PC-9 (cell line): ENCODE data around the gene RARS2. TPM values are rescaled to one million over a fixed set of nuclear protein-coding genes. Genes with fewer than 3 reads are reported as not detected.

Source experiments
- BruUV-seq: library from RNA; stranded (reverse); fragments of 400-500 nt; replicated peaks from 2 replicates; lab custom pipeline; 2021; lab: Mats Ljungman, UMichigan
- CTCF ChIA-PET: fragments of 300-600 bp; sonication (Branson Sonifier 250); formaldehyde crosslinking; loops from one replicate; lab custom pipeline; 2022; ENCODE audit warnings: antibody characterized with exemption; lab: Charles Lee
- POLR2A ChIA-PET: fragments of 300-600 bp; sonication (Branson Sonifier 250); formaldehyde crosslinking; loops from one replicate; lab custom pipeline; 2022; ENCODE audit warnings: antibody characterized with exemption; ENCODE audit not compliant: unreplicated experiment; lab: Charles Lee
- DNase-seq, 2 experiments: peaks; one replicate each; pipeline versions ENCODE4 v3.0.0 to v3.0.0-alpha.2; 2015 to 2022; ENCODE audit warnings: mixed read lengths in 1 of 2
- H2AFZ ChIP-seq: fragments of 200-600 bp; sonication (generic); 2 replicates; pipeline ENCODE4 v1.8.1; 2017; ENCODE audit warnings: antibody characterized with exemption
- H3F3A ChIP-seq: fragments of 200-600 bp; sonication (generic); 2 replicates; pipeline ENCODE4 v1.8.1; 2017; ENCODE audit warnings: antibody characterized with exemption, mild to moderate bottlenecking, low read depth; ENCODE audit not compliant: insufficient read depth
- H3K27ac ChIP-seq: fragments of 200-600 bp; sonication (generic); 2 replicates; pipeline ENCODE4 v1.6.1; 2016; ENCODE audit warnings: mixed run types
- H3K27me3 ChIP-seq: fragments of 200-600 bp; sonication (generic); 2 replicates; pipeline ENCODE4 v1.6.1; 2016; ENCODE audit warnings: low read depth, mixed run types; ENCODE audit not compliant: insufficient read depth
- H3K36me3 ChIP-seq: fragments of 200-600 bp; sonication (generic); 2 replicates; pipeline ENCODE4 v1.6.1; 2016; ENCODE audit warnings: low read depth, mixed run types
- H3K4me1 ChIP-seq: fragments of 200-600 bp; sonication (generic); replicated peaks from 2 replicates; pipeline ENCODE4 v1.6.1; 2016; ENCODE audit warnings: mixed run types; ENCODE audit not compliant: insufficient read depth
- H3K4me2 ChIP-seq: fragments of 200-600 bp; sonication (generic); 2 replicates; pipeline ENCODE4 v1.6.1; 2017; ENCODE audit warnings: mixed run types
- H3K4me3 ChIP-seq: fragments of 200-600 bp; sonication (generic); 2 replicates; pipeline ENCODE4 v1.6.1; 2016; ENCODE audit warnings: mixed run types
- H3K79me2 ChIP-seq: fragments of 200-600 bp; sonication (generic); 2 replicates; pipeline ENCODE4 v1.6.1; 2017; ENCODE audit warnings: low read depth, mixed run types
- H3K9me2 ChIP-seq: fragments of 200-600 bp; sonication (generic); 2 replicates; pipeline ENCODE4 v1.8.1; 2017; ENCODE audit warnings: mild to moderate bottlenecking; ENCODE audit not compliant: insufficient read depth
- H3K9me3 ChIP-seq: fragments of 200-600 bp; sonication (generic); 2 replicates; pipeline ENCODE4 v1.8.1; 2016; ENCODE audit warnings: low read depth; ENCODE audit not compliant: insufficient read depth
- H4K20me1 ChIP-seq: fragments of 200-600 bp; sonication (generic); 2 replicates; pipeline ENCODE4 v1.8.1; 2017; ENCODE audit not compliant: insufficient read depth
- CTCF ChIP-seq: fragments of 200-600 bp; sonication (generic); conservative IDR thresholded peaks from 2 replicates; pipeline ENCODE4 v1.6.1; 2017; ENCODE audit warnings: mixed run types, antibody characterized with exemption, mild to moderate bottlenecking, moderate library complexity
- EZH2 ChIP-seq: fragments of 200-600 bp; sonication (generic); IDR thresholded peaks from 2 replicates; pipeline ENCODE4 v1.8.0; 2017; ENCODE audit warnings: antibody characterized with exemption, low read depth
- intact Hi-C: fragments of 100-400 bp; cut with micrococcal nuclease; formaldehyde crosslinking; loops from one replicate; pipeline ENCODE4 v1.10.0; 2022; ENCODE audit not compliant: unreplicated experiment
- total RNA-seq: library from RNA; stranded (reverse); gene quantifications from 2 replicates; pipeline ENCODE4 v1.2.3, GENCODE V29; 2021

RARS2 gene
- total RNA-seq, 1 experiment from 2014 or later, result 34.6 TPM

- H3K36me3 ChIP-seq, result peaks cover 3% of the 10 kb centered on the region; the same call in 1 of the 2 replicates
- peaks cover 11% of the 10 kb centered on the region for H3K4me1 ChIP-seq
- intact Hi-C loops, result no loop called here
- peaks cover 64% of the 10 kb centered on the region for H3K79me2 ChIP-seq
- H3K4me2 ChIP-seq, result no peak overlapping the region
- H4K20me1 ChIP-seq, result no peaks in the 10 kb centered on the region
- H3K27me3 ChIP-seq, result no peaks in the 10 kb centered on the region
- no peak overlapping the region for H3K27ac ChIP-seq
- ChIA-PET POLR2A (no interaction called here), CTCF (no interaction called here)
- no peak for DNase-seq
- no peak for TF ChIP-seq EZH2
- TF ChIP-seq CTCF, result no peak
- BruUV-seq, result no TSS peak
- H3K4me3 ChIP-seq, result no peak overlapping the region
- H3K9me2 ChIP-seq, result no peaks in the 10 kb centered on the region
- no peaks in the 10 kb centered on the region for H3F3A ChIP-seq
- H2AFZ ChIP-seq, result no peak overlapping the region
- no peaks in the 10 kb centered on the region for H3K9me3 ChIP-seq
Measured at GRCh38 chr6:87586371-87587077, 3.3 kb downstream of the RARS2 start.

GRCh38 chr6:87583822-87584221 is 6.0 kb downstream of the RARS2 start:
- TF ChIP-seq EZH2 (no peak), CTCF (no peak)

GRCh38 chr6:87575423-87575822 is 14.4 kb downstream of the RARS2 start:
- no peak overlapping the region for H2AFZ ChIP-seq
- TF ChIP-seq CTCF (no peak), EZH2 (no peak)
- ChIA-PET CTCF (no interaction called here), POLR2A (no interaction called here)
- H3K4me3 ChIP-seq, result no peak overlapping the region
- H4K20me1 ChIP-seq, result no peaks in the 10 kb centered on the region
- H3K4me2 ChIP-seq, result no peak overlapping the region
- no peaks in the 10 kb centered on the region for H3K36me3 ChIP-seq
- no TSS peak for BruUV-seq
- H3K79me2 ChIP-seq, result peaks cover 23% of the 10 kb centered on the region; the same call in 1 of the 2 replicates
- no peak for DNase-seq
- intact Hi-C loops, result no loop called here
- H3K9me2 ChIP-seq, result no peaks in the 10 kb centered on the region
- H3K27ac ChIP-seq, result no peak overlapping the region
- no peaks in the 10 kb centered on the region for H3K4me1 ChIP-seq
- H3K27me3 ChIP-seq, result no peaks in the 10 kb centered on the region
- no peaks in the 10 kb centered on the region for H3K9me3 ChIP-seq
- H3F3A ChIP-seq, result no peaks in the 10 kb centered on the region

More at GRCh38 chr6:87583822-87584221, 6.0 kb downstream of the RARS2 start:
- peaks cover 3% of the 10 kb centered on the region; the same call in 1 of the 2 replicates for H3K36me3 ChIP-seq
- POLR2A ChIA-PET, result no interaction called here
- no peaks in the 10 kb centered on the region for H3K9me2 ChIP-seq
- H4K20me1 ChIP-seq, result no peaks in the 10 kb centered on the region
- no peaks in the 10 kb centered on the region for H3K9me3 ChIP-seq
- intact Hi-C loops, result no loop called here
- no peak overlapping the region for H2AFZ ChIP-seq
- H3K27ac ChIP-seq, result no peak overlapping the region
- H3K79me2 ChIP-seq, result peaks cover 46% of the 10 kb centered on the region
- DNase-seq, result no peak
- H3F3A ChIP-seq, result no peaks in the 10 kb centered on the region
- CTCF ChIA-PET, result no interaction called here
- H3K27me3 ChIP-seq, result no peaks in the 10 kb centered on the region
- no peak overlapping the region for H3K4me3 ChIP-seq
- no TSS peak for BruUV-seq
- H3K4me1 ChIP-seq, result peaks cover 5% of the 10 kb centered on the region
- no peak overlapping the region for H3K4me2 ChIP-seq
